ENCODE data around the gene CNTN4. TPM values are rescaled to one million over a fixed set of nuclear protein-coding genes. Genes with fewer than 3 reads are reported as not detected.

CNTN4 gene
- total and polyA plus RNA-seq, 2 of the 8 experiments (the other 6 are each of a cell fraction or from before 2014, with no cell fraction given), result 0.41 to 2.2 TPM

- TF ChIP-seq CHD7 (IDR thresholded peaks at IDR 0.05; ENCODE audit: insufficient replicate concordance, low read length) (no peak), CREB1 (IDR thresholded peaks at IDR 0.05) (0 out of 2 replicates have a peak, but pooled peaks have one; percentile 14), NANOG (IDR thresholded peaks at IDR 0.05; ENCODE audit: insufficient read depth, low read depth, low read length, poor library complexity, severe bottlenecking) (no peak), SIN3A (conservative IDR thresholded peaks at IDR 0.05 in 1 of 2, IDR thresholded peaks at IDR 0.05 in 1 of 2; ENCODE audit: low read depth in 1 of 2, low read length in 2 of 2) (no peak), CHD2 (IDR thresholded peaks at IDR 0.05; ENCODE audit: low read length) (no peak), MAFK (IDR thresholded peaks at IDR 0.05; ENCODE audit: low read depth, low read length) (no peak), POU5F1 (IDR thresholded peaks at IDR 0.05; ENCODE audit: low read depth, low read length) (no peak), NRF1 (IDR thresholded peaks at IDR 0.05; ENCODE audit: low read depth, low read length) (peak; percentile 70), TAF7 (optimal IDR thresholded peaks at IDR 0.05; ENCODE audit: borderline replicate concordance, low read depth, low read length) (no peak), TCF12 (IDR thresholded peaks at IDR 0.05; ENCODE audit: low read depth, low read length) (no peak), SIX5 (IDR thresholded peaks at IDR 0.05; ENCODE audit: low read depth, low read length) (no peak)
These were observed at the start of gene CNTN4 (continued) for GRCh38 chr3:2098398-2099027.
